Inflammatory macrophage treated with lipopolysaccharide for 4 hours (primary cell): Measurements from ENCODE around the gene NKAIN2.

Source experiments
- DNase-seq: peaks from one replicate; pipeline ENCODE4 v3.0.0-alpha.2; 2020

Gene NKAIN2

DNA sequence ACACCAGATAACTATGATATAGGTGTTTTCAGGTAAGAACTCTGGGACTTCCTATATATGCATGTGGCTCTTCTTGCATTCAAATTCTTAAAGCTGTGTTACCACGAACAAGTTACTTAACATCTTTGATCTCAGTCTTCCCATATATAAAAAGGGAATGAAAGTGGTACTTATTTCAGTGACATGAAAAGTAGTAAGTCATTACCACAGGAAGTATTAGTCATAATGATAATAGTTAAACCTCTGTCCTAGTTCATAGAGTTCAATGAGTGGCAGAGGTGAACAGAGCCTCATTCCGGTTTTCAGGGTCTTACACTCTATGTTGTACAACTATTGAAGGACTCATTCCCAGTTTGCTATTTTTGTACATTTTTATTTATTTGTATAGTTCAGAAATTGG lies 237.0 kb downstream of the NKAIN2 start:
- DNase-seq = peak; percentile 26

- no peak for DNase-seq
Observed at GRCh38 chr6:124052120-124052519, 248.5 kb downstream of the NKAIN2 start.

DNA sequence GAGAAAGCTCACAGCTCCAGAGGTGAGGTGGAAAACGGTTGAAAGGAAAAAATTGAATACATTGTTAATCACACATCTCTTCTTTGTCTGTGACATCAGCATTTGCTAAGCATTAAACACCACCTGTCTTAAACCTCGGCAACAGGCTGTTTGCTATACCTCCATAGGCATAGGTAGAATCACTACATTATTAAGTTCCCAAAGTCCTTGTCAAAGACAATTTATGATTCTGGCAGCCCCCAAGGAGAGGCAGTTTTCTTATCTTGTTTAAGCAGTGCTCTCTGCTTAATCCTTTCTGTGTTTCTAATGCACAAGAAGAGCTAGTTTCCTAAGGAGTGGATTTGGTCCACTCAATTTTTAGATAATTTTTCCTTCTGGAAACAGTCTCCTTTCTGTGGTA lies 249.7 kb downstream of the NKAIN2 start:
- no peak for DNase-seq

DNA sequence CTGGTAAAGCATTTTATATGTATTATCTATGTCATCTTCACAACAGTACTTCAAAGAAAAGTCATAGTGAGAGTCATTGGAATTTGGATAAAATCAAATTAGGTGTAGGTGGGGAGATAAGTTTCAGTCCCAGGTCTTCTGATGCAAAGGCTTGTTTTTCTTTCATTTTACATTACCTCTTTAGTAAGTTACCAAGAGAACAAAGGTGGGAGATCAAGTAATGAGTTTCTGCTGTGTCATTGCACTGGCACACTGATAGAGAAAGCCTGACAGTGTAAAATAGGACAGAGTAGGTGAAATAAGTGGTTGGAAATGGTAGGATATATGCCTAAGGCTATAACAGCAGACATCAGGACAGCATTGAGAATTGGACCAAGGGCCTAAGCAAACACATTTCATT lies 250.4 kb downstream of the NKAIN2 start:
- DNase-seq = no peak

- no peak for DNase-seq
Observed at GRCh38 chr6:124055395-124055794, 251.7 kb downstream of the NKAIN2 start.

DNA sequence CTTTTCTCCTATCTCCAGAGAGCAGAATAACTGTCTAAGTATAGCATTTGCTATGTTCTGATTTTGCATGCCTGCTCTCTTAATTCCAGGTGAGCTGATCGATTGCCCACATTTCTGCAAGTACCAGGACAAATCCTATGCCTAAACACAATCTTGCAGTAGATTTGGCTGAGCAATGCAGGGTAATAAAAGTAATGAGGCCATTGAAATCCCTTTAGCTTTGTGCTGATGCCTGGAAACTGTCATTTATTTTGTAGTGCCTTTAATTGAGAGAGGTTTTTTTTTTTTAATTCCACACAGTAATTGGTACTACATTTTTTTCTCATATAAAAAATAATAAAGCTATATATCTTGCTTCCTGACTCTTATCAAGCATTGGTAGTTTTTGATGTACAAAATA lies 252.3 kb downstream of the NKAIN2 start:
- DNase-seq = no peak

- DNase-seq = no peak
Observed at GRCh38 chr6:124056407-124057334, 253.0 kb downstream of the NKAIN2 start.

- no peak for DNase-seq
Observed at GRCh38 chr6:124057461-124057860, 253.8 kb downstream of the NKAIN2 start.

GRCh38 chr6:124064317-124065113 lies 260.9 kb downstream of the NKAIN2 start:
- no peak for DNase-seq

DNA sequence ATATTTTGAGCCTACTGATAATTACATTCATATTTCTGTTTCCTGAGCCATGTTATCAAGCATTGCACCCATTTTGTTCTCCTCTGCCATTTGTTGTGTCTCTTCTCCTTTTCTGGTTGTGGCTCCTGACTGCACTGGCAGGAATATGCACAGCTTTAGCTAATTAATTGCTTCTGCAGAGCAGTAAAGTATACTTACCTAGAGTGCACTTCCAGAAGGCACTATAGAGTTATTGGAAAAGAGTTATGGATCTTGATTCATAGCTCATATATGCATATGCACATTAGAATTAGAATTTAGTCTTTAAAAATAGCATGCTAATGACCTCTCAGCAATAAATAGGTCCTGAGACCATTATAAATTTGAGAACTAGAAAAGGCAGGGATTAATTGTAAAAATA lies 262.6 kb downstream of the NKAIN2 start:
- DNase-seq = no peak

- DNase-seq = no peak
Observed at GRCh38 chr6:124066946-124067552, 263.4 kb downstream of the NKAIN2 start.

DNA sequence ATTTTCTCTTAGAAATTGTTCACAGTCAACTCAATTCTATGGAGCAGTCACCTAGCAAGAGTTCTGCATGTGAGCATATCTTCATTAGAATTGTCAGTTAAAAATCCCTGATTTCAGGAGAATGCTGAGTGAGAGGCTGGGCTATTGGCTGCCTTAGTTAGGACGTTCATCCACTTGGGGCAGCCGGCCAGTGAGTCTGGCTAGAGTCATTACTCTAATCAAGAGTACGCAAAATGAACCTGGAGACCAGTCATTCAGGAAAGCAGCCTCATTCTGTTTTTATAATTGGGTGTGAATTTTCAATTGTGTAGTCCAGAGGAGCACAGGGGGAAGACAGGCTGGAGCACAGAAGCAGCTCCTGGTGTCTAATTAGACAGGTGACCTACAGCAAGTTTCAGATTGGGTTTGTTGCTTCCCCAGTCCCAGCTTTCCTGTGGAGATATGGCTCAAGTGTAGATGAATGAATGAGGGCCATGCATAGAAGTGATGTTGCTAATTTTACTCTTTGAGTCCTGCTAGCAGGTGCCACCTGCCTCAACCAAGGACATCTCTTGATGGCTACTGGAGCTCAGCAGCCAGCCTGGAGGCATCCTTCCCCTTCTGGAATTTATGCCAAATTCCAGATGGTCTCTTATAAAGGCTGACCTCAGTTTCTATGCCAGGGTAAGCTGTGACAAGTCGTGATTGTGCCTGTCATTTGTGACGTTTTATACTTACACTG lies 265.7 kb downstream of the NKAIN2 start:
- no peak for DNase-seq

GRCh38 chr6:124073021-124073420 lies 269.4 kb downstream of the NKAIN2 start:
- no peak for DNase-seq

- no peak for DNase-seq
Observed at GRCh38 chr6:124073820-124074587, 270.3 kb downstream of the NKAIN2 start.

DNA sequence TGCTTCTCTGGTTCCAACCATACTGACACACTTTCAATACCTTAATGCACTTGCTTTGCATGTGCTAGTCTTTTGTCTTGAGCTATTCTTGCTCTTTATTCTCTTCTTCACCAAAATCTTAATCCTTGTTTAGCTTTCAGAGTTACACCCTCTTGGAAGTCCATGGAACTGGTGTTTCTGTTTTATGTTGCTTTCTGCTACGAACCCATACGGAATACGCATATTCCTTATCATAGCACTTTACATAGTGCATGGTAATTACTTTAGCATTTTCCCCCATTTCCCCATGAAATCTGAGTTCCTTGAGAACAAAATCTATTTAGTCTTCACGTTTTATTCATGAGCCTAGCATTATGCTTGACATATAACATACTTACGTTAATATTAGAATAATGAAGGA lies 270.9 kb downstream of the NKAIN2 start:
- no peak for DNase-seq

GRCh38 chr6:124076336-124077048 lies 272.8 kb downstream of the NKAIN2 start:
- DNase-seq = no peak

- no peak for DNase-seq
Observed at GRCh38 chr6:124078169-124078568, 274.5 kb downstream of the NKAIN2 start.

- DNase-seq = no peak
Observed at GRCh38 chr6:124080483-124080882, 276.8 kb downstream of the NKAIN2 start.

GRCh38 chr6:124090491-124090890 lies 286.8 kb downstream of the NKAIN2 start:
- no peak for DNase-seq

DNA sequence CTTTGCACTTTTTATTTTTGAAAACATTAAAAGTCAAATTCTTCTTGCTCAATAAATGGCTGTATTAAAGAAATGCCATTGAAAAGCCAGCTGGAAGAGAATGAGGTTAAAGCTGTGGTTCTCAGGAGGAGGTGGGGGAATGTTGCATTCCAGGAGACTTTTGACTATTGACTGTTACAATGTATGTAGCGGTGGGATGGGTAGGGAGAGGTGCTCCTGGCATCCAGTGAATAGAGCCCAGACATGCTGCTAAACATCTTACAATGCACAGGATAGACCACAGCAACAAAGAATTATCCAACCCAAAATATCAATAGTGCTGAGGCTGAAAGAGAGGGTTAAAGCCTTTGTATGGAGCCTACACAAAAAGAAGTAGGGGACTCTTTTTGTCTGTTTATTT lies 295.9 kb downstream of the NKAIN2 start:
- DNase-seq = no peak

DNA sequence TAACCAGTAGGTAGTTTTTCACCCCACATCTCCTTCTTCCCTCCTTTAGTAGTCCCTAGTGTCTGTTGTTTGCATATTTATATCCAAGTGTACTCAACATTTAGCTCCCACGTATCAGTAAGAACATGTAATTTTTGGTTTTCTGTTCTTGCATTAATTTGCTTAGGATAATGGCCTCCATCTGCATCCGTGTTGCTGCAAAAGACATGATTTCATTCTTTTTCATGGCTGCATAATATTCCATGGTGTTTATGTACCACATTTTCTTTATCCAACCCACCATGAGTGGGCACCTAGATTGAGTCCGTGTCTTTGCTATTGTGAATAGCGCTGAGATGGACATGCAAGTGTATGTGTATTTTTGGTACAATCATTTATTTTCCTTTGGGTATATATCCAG lies 306.8 kb downstream of the NKAIN2 start:
- no peak for DNase-seq
